SU-DHL-6 (cell line): Measurements from ENCODE around the gene TIAM2.

Experiments used
- H2AFZ ChIP-seq: fragments of 200-600 bp; sonication (generic); 2 replicates; pipeline ENCODE4 v1.6.1; 2014; ENCODE audit warnings: low read depth, mild to moderate bottlenecking, moderate library complexity, mixed read lengths, antibody characterized with exemption, low read length; ENCODE audit not compliant: severe bottlenecking
- H3F3A ChIP-seq: fragments of 200-600 bp; shearing (Covaris generic); 2 replicates; pipeline ENCODE4 v1.6.0; 2016; ENCODE audit warnings: antibody characterized with exemption, mild to moderate bottlenecking; ENCODE audit not compliant: insufficient read depth
- H3K27ac ChIP-seq: fragments of 200-600 bp; sonication (generic); 2 replicates; pipeline ENCODE4 v1.5.1; 2016; ENCODE audit warnings: low read depth, mild to moderate bottlenecking, low read length, moderate library complexity, mixed read lengths
- H3K27me3 ChIP-seq: fragments of 200-600 bp; sonication (generic), shearing (Covaris generic); 2 replicates; pipeline ENCODE4 v1.6.0; 2014; ENCODE audit warnings: mild to moderate bottlenecking, low read length
- H3K36me3 ChIP-seq: fragments of 200-600 bp; sonication (generic); 2 replicates; pipeline ENCODE4 v1.6.1; 2014; ENCODE audit warnings: mild to moderate bottlenecking, low read length, mixed read lengths
- H3K4me2 ChIP-seq: fragments of 300-600, 200-600 bp; shearing (Covaris generic), sonication (generic); 2 replicates; pipeline ENCODE4 v1.6.0; 2014; ENCODE audit warnings: low read length, low read depth, mild to moderate bottlenecking; ENCODE audit not compliant: poor library complexity, severe bottlenecking
- H3K4me3 ChIP-seq: fragments of 200-600 bp; sonication (generic); 2 replicates; pipeline ENCODE4 v1.5.1; 2014; ENCODE audit warnings: antibody characterized with exemption, low read length, mild to moderate bottlenecking, mixed read lengths; ENCODE audit not compliant: insufficient read depth, poor library complexity, severe bottlenecking
- H3K79me2 ChIP-seq: fragments of 200-600 bp; sonication (generic); 2 replicates; pipeline ENCODE4 v1.6.1; 2014; ENCODE audit warnings: mild to moderate bottlenecking, low read length, moderate library complexity; ENCODE audit not compliant: insufficient read depth
- H3K9ac ChIP-seq: fragments of 200-600 bp; sonication (generic); 2 replicates; pipeline ENCODE4 v1.7.0; 2014; ENCODE audit warnings: mild to moderate bottlenecking, low read length
- H3K9me2 ChIP-seq: fragments of 200-600 bp; sonication (generic); replicated peaks from 2 replicates; pipeline ENCODE4 v1.6.1; 2014; ENCODE audit warnings: low read length; ENCODE audit not compliant: insufficient read depth
- H3K9me3 ChIP-seq: fragments of 200-600 bp; sonication (generic); 2 replicates; pipeline ENCODE4 v1.6.1; 2014; ENCODE audit warnings: low read length, mixed read lengths; ENCODE audit not compliant: insufficient read depth
- H4K20me1 ChIP-seq: fragments of 200-600 bp; sonication (generic); 2 replicates; pipeline ENCODE4 v1.6.1; 2014; ENCODE audit warnings: low read depth, mild to moderate bottlenecking, antibody characterized with exemption, low read length, moderate library complexity, mixed read lengths
- CTCF ChIP-seq: fragments of 200-600 bp; sonication (generic); IDR thresholded peaks from one replicate; pipeline ENCODE4 v1.5.1; 2017; ENCODE audit warnings: antibody characterized with exemption, mild to moderate bottlenecking, low read length, moderate library complexity; ENCODE audit not compliant: insufficient read depth, poor library complexity, severe bottlenecking
- EZH2phosphoT487 ChIP-seq: fragments of 200-600 bp; sonication (generic), shearing (Covaris generic); conservative IDR thresholded peaks from 2 replicates; pipeline ENCODE4 v1.6.1; 2018; ENCODE audit warnings: mild to moderate bottlenecking, antibody characterized with exemption, low read length, moderate library complexity, mixed read lengths

TIAM2 gene

GRCh38 chr6:154986787-154987235 is 8.3 kb upstream of the TIAM2 start:
- no peak overlapping the region for H3K4me3 ChIP-seq

DNA sequence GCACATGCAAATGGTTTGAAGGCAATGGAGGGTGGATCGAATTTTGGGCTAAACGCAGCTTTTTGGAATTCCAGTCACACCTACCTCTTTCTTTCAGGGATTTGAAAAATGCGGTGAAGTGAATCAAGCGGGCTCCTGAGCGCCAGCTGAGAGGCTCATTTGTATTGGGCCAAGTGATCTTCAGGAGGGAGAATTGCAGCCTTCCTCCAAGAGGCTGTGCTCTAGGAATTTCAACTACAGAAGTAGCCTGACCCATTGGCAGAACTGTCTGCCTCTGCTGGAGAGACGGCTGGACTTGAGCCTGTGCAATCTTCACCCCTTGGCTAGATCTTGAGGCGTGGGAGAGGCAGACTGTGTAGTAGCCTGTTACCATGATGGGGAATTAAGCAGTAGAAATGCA is 5.7 kb upstream of the TIAM2 start:
- H3F3A ChIP-seq = no peaks in the 10 kb centered on the region
- H3K4me3 ChIP-seq = no peak overlapping the region
- H4K20me1 ChIP-seq = no peaks in the 10 kb centered on the region
- TF ChIP-seq CTCF = no peak
- no peak for TF ChIP-seq EZH2phosphoT487
- no peak overlapping the region for H2AFZ ChIP-seq
- H3K27ac ChIP-seq = no peak overlapping the region
- H3K9ac ChIP-seq = no peak overlapping the region
- no peaks in the 10 kb centered on the region for H3K36me3 ChIP-seq
- H3K9me2 ChIP-seq = no peaks in the 10 kb centered on the region
- no peak overlapping the region for H3K4me2 ChIP-seq
- no peaks in the 10 kb centered on the region for H3K27me3 ChIP-seq
- H3K9me3 ChIP-seq = no peaks in the 10 kb centered on the region
- no peaks in the 10 kb centered on the region for H3K79me2 ChIP-seq

More at GRCh38 chr6:154986787-154987235, 8.3 kb upstream of the TIAM2 start:
- H3F3A ChIP-seq = no peaks in the 10 kb centered on the region
- H3K36me3 ChIP-seq = no peaks in the 10 kb centered on the region
- H4K20me1 ChIP-seq = no peaks in the 10 kb centered on the region
- TF ChIP-seq EZH2phosphoT487 (no peak), CTCF (no peak)
- H3K27ac ChIP-seq = no peak overlapping the region
- no peaks in the 10 kb centered on the region for H3K9me3 ChIP-seq
- no peaks in the 10 kb centered on the region for H3K27me3 ChIP-seq
- H3K4me2 ChIP-seq = no peak overlapping the region
- H3K9ac ChIP-seq = no peak overlapping the region
- no peaks in the 10 kb centered on the region for H3K79me2 ChIP-seq
- H3K9me2 ChIP-seq = no peaks in the 10 kb centered on the region
- H2AFZ ChIP-seq = no peak overlapping the region

DNA sequence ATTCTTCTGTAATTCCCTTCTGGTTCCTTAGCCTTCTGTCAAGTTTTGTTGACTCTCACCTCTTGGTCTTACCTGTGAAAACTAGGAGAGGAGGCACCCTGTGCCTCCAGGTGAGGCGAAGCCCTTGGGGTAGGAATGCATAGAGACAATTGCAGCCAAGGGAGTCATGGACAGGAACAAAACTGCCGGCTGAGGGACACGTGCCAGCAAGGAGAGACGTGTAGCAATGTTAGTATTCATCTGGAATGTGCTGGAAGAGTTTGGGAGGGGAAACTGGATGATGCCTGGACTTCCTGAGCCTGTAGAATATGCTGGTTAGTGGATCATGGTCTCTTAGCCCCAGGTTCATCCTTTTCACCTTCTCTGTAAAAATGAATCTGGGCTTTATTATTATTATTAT is 3.9 kb upstream of the TIAM2 start:
- no peak overlapping the region for H2AFZ ChIP-seq
- H4K20me1 ChIP-seq = no peaks in the 10 kb centered on the region
- TF ChIP-seq EZH2phosphoT487 (no peak), CTCF (no peak)

GRCh38 chr6:154993026-154993425 is 2.1 kb upstream of the TIAM2 start:
- Histone ChIP-seq H3F3A (no peaks in the 10 kb centered on the region), H3K36me3 (no peaks in the 10 kb centered on the region), H3K9me3 (no peaks in the 10 kb centered on the region), H3K9me2 (no peaks in the 10 kb centered on the region), H2AFZ (no peak overlapping the region), H4K20me1 (no peaks in the 10 kb centered on the region), H3K79me2 (no peaks in the 10 kb centered on the region), H3K4me2 (no peak overlapping the region), H3K27me3 (no peaks in the 10 kb centered on the region), H3K9ac (no peak overlapping the region), H3K4me3 (no peak overlapping the region), H3K27ac (no peak overlapping the region)
- TF ChIP-seq EZH2phosphoT487 (no peak), CTCF (no peak)

More for the DNA sequence above, 3.9 kb upstream of the TIAM2 start:
- Histone ChIP-seq H3F3A (no peaks in the 10 kb centered on the region), H3K9me3 (no peaks in the 10 kb centered on the region), H3K79me2 (no peaks in the 10 kb centered on the region), H3K9ac (no peak overlapping the region), H3K9me2 (no peaks in the 10 kb centered on the region), H3K4me2 (no peak overlapping the region), H3K27ac (no peak overlapping the region), H3K27me3 (no peaks in the 10 kb centered on the region), H3K4me3 (no peak overlapping the region), H3K36me3 (no peaks in the 10 kb centered on the region)
